AG09319 (cell line): ENCODE results near the gene RBP4.

Experiments used
- DNase-seq: peaks from one replicate; pipeline ENCODE4 v3.0.0-alpha.2; 2010; ENCODE audit warnings: low read depth; ENCODE audit errors: extremely low read depth
- CTCF ChIP-seq: IDR thresholded peaks from 2 replicates; pipeline ENCODE4 v1.5.1; 2011; ENCODE audit warnings: low read depth, mild to moderate bottlenecking, inconsistent platforms, low read length, moderate library complexity

The RBP4 gene

GRCh38 chr10:93601146-93601773, at the start of gene RBP4:
Gene RBP4, minus strand, starts transcription at chr10:93601235. Its CDS starts 207 bp downstream, at chr10:93601028.
- no peak for TF ChIP-seq CTCF
- no peak for DNase-seq

GRCh38 chr10:93639791-93640190, 38.8 kb upstream of the RBP4 start:
- no peak for TF ChIP-seq CTCF
- no peak for DNase-seq

DNA sequence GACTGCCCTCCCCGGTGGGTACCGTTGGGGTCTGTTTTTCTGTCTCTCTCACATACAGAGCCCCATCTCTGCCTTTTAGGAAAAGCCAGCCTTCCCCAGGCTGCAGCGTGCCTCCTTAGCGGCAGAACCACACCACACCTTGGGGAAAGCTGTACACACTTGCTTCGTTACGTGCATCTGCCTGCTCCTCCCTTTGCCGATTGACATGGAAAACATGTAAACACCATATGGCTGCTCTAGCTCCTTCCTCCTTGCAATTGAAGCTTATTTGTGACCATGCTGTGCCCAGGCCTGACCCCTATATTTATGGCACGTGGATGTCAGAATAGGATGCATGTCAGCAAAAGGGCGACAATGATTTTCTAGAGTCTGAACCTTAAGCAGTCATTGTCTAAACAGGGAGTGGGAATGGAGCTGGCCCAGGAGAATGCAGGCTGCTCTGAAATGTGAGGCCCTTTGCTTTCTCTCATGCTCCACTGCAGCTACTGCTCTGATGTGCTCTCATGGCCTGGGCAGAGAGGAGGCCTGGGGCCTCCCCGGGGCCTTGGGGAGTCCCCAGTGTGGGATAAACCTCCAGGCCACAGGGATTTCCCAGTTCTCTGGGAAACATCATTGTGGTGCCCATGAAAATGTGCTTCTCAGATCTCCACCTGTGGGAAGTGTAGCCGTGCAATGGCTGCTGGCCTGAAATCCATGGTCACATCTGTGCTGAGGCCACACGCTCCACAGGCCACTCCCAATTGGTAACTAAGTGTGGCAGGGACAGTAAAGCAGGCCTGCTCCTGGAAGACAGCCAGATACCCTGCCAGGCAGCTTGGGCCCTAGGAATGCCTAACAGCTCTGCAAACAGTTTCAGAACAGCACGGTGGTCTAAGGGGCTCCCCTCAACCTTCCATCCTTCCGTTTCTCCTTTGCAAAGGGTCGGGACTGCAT, 29.9 kb upstream of the RBP4 start:
- no peak for DNase-seq
- no peak for TF ChIP-seq CTCF

GRCh38 chr10:93629647-93630305, 28.7 kb upstream of the RBP4 start:
- no peak for TF ChIP-seq CTCF
- no peak for DNase-seq

GRCh38 chr10:93628858-93629257, 27.8 kb upstream of the RBP4 start:
- no peak for DNase-seq
- no peak for TF ChIP-seq CTCF

GRCh38 chr10:93622942-93623341, 21.9 kb upstream of the RBP4 start:
- DNase-seq, result no peak
- no peak for TF ChIP-seq CTCF

- no peak for DNase-seq
- no peak for TF ChIP-seq CTCF
Observed at GRCh38 chr10:93620925-93621324, 19.9 kb upstream of the RBP4 start.
